CD14-positive monocyte (primary cell): ENCODE data around the gene CHD3. TPM values are rescaled to one million over a fixed set of nuclear protein-coding genes. Genes with fewer than 3 reads are reported as not detected.

Experiments
- DNase-seq, 3 donors: peaks; one replicate each; pipeline ENCODE4 v3.0.0-alpha.2; 2011 to 2022
- H2AFZ ChIP-seq: 2 replicates; pipeline ENCODE4 v1.6.0; 2012; ENCODE audit warnings: mild to moderate bottlenecking, low read depth, low read length, inconsistent platforms; ENCODE audit not compliant: insufficient read depth, poor library complexity, severe bottlenecking
- H3K27ac ChIP-seq, 2 donors: 1 replicate in 1 of 2; 2 replicates in 1 of 2; pipeline ENCODE4 v1.5.1; 2012 to 2013; ENCODE audit warnings: low read length in 2 of 2, control low read depth in 1 of 2, inconsistent platforms in 1 of 2, low read depth in 1 of 2, mild to moderate bottlenecking in 1 of 2
- H3K27me3 ChIP-seq, 2 donors: one replicate each; pipeline versions ENCODE4 v1.6.0 to v1.6.1; 2011 to 2013; ENCODE audit warnings: low read length in 2 of 2; ENCODE audit not compliant: control insufficient read depth in 2 of 2, insufficient read depth in 2 of 2
- H3K36me3 ChIP-seq, 2 donors: replicated peaks in 1 of 2; 1 replicate in 1 of 2; 2 replicates in 1 of 2; pipeline versions ENCODE4 v1.5.1 to v1.6.1; 2012 to 2013; ENCODE audit warnings: low read length in 2 of 2, control low read depth in 1 of 2, inconsistent platforms in 1 of 2, mild to moderate bottlenecking in 1 of 2; ENCODE audit not compliant: insufficient read depth in 2 of 2, control insufficient read depth in 1 of 2
- H3K4me1 ChIP-seq, 2 donors: 1 replicate in 1 of 2; 2 replicates in 1 of 2; pipeline versions ENCODE4 v1.5.1 to v1.6.1; 2012 to 2013; ENCODE audit warnings: low read length in 2 of 2, control low read depth in 1 of 2, inconsistent platforms in 1 of 2, mild to moderate bottlenecking in 1 of 2, moderate library complexity in 1 of 2; ENCODE audit not compliant: insufficient read depth in 2 of 2, control insufficient read depth in 1 of 2
- H3K4me2 ChIP-seq: replicated peaks from 2 replicates; pipeline ENCODE3; 2012; ENCODE audit warnings: low read length, moderate library complexity, mild to moderate bottlenecking; ENCODE audit not compliant: poor library complexity, severe bottlenecking; ENCODE audit errors: extremely low read depth
- H3K4me3 ChIP-seq, 3 experiments: fragments of 200-600 bp in 1 of 3; sonication (generic) in 1 of 3; replicated peaks in 1 of 3; 1 replicate in 2 of 3; 2 replicates in 1 of 3; pipeline ENCODE4 v1.5.1; 2011 to 2013; ENCODE audit warnings: low read length in 3 of 3, mild to moderate bottlenecking in 3 of 3, control low read depth in 2 of 3, low read depth in 2 of 3, inconsistent platforms in 1 of 3, moderate library complexity in 1 of 3
- H3K79me2 ChIP-seq: 2 replicates; pipeline ENCODE4 v1.6.0; 2012; ENCODE audit warnings: mild to moderate bottlenecking, control low read depth, inconsistent platforms, low read length, moderate library complexity; ENCODE audit not compliant: insufficient read depth
- H3K9ac ChIP-seq: 2 replicates; pipeline ENCODE4 v1.6.0; 2017; ENCODE audit warnings: low read length, mild to moderate bottlenecking; ENCODE audit not compliant: insufficient read depth, poor library complexity, severe bottlenecking
- H3K9me3 ChIP-seq, 2 donors: replicated peaks in 1 of 2; 1 replicate in 1 of 2; 2 replicates in 1 of 2; pipeline versions ENCODE4 v1.5.1 to v1.6.1; 2012 to 2013; ENCODE audit warnings: low read length in 2 of 2, control low read depth in 1 of 2; ENCODE audit not compliant: control insufficient read depth in 1 of 2, insufficient read depth in 1 of 2
- H4K20me1 ChIP-seq: 2 replicates; pipeline ENCODE4 v1.6.0; 2012; ENCODE audit warnings: mild to moderate bottlenecking, low read length, control low read depth, moderate library complexity; ENCODE audit not compliant: insufficient read depth
- H3K27ac Mint-ChIP-seq, 7 donors: one replicate each; pipeline ENCODE4 v1.8.0; 2020; ENCODE audit warnings: mild to moderate bottlenecking in 7 of 7, mixed read lengths in 7 of 7, moderate library complexity in 6 of 7, inconsistent platforms in 2 of 7
- H3K27me3 Mint-ChIP-seq, 3 donors: one replicate each; pipeline ENCODE4 v1.8.0; 2021 to 2022; ENCODE audit warnings: low read depth in 3 of 3, mild to moderate bottlenecking in 3 of 3, mixed read lengths in 3 of 3, moderate library complexity in 3 of 3, inconsistent platforms in 1 of 3
- H3K36me3 Mint-ChIP-seq, 2 donors: one replicate each; pipeline ENCODE4 v1.8.0; 2020; ENCODE audit warnings: mixed read lengths in 2 of 2, inconsistent platforms in 1 of 2, mild to moderate bottlenecking in 1 of 2
- H3K4me1 Mint-ChIP-seq: one replicate; pipeline ENCODE4 v1.8.0; 2020; ENCODE audit warnings: mild to moderate bottlenecking, mixed read lengths
- H3K4me3 Mint-ChIP-seq, 2 donors: one replicate each; pipeline ENCODE4 v1.8.0; 2020; ENCODE audit warnings: mild to moderate bottlenecking in 2 of 2, mixed read lengths in 2 of 2, moderate library complexity in 1 of 2
- H3K9me3 Mint-ChIP-seq, 7 donors: one replicate each; pipeline ENCODE4 v1.8.0; 2020 to 2022; ENCODE audit warnings: mixed read lengths in 7 of 7, mild to moderate bottlenecking in 6 of 7, moderate library complexity in 6 of 7, inconsistent platforms in 2 of 7
- CTCF ChIP-seq: fragments of 200-600 bp; IDR thresholded peaks from one replicate; pipeline ENCODE4 v1.8.0; 2022; ENCODE audit warnings: antibody characterized with exemption, mild to moderate bottlenecking
- WGBS: methylation state at CpG from one replicate; pipeline ENCODE4 v1.1.5; 2013; ENCODE audit warnings: missing lambda C conversion rate; ENCODE audit not compliant: insufficient coverage; 5-methylcytosine and 5-hydroxymethylcytosine counted together
- intact Hi-C, 2 donors: fragments of 100-400 bp; cut with micrococcal nuclease; formaldehyde crosslinking; loops; one replicate each; pipeline versions ENCODE4 v1.15.0 to v1.15.1; 2023
- polyA plus RNA-seq, 3 donors: library from polyadenylated mRNA; depleted of rRNA in 1 of 3; unstranded in 2 of 3; stranded (reverse) in 1 of 3; fragments of 300-500 nt in 2 of 3; fragments of >200 nt in 1 of 3; fragmentation: Illumina TruSeq in 2 of 3; gene quantifications; 1 replicate in 2 of 3; 2 replicates in 1 of 3; pipeline ENCODE4 v1.2.3, GENCODE V29; 2012 to 2021

The CHD3 gene
- polyA plus RNA-seq, 3 donors: 0.55 to 67.9 (median 0.91) TPM

GRCh38 chr17:7931709-7932482 lies 43.3 kb downstream of the CHD3 start, which contains the start of the genes CNTROB and TRAPPC1:
TSS of gene CNTROB (plus strand) at chr17:7932206. CDS start at chr17:7933080, 874 bp downstream.
TSS of gene TRAPPC1 (minus strand) at chr17:7931946. CDS start at chr17:7931829, 117 bp downstream.
- Histone ChIP-seq H3K36me3 (peaks cover 15 to 44% of the 10 kb centered on the region in 2 donors), H3K4me2 (peak within 1 kb of the TSS; percentile 84), H4K20me1 (no peaks in the 10 kb centered on the region), H3K4me1 (peaks cover 26 to 37% of the 10 kb centered on the region in 2 donors), H3K27ac (peak within 1 kb of the TSS; percentile 74 to 88), H3K27me3 (no peaks in the 10 kb centered on the region), H2AFZ (peak within 1 kb of the TSS; percentile 87), H3K4me3 (peak within 1 kb of the TSS; percentile 68 to 86 (median 85)), H3K79me2 (peaks cover 53% of the 10 kb centered on the region), H3K9ac (peak within 1 kb of the TSS; percentile 71), H3K9me3 (no peaks in the 10 kb centered on the region)
- Mint-ChIP-seq H3K36me3 (peaks cover 35 to 52% of the 10 kb centered on the region in 2 donors), H3K27ac (peak within 1 kb of the TSS; percentile 95 to 100 (median 99)), H3K27me3 (peaks cover 0 to 4% (median 1%) of the 10 kb centered on the region in 3 donors), H3K4me1 (peaks cover 44% of the 10 kb centered on the region), H3K9me3 (peaks cover 0 to 2% (median 0%) of the 10 kb centered on the region in 7 donors), H3K4me3 (peak within 1 kb of the TSS; percentile 97 to 100)
- DNase-seq: peak; percentile 99 to 100 (median 100)
- TF ChIP-seq CTCF: no peak
- intact Hi-C loops: loop anchor here in 1 of 2 donors (5.0 kb wide), 1 partner anchor 90 kb away; no protein-coding TSS in a partner anchor
- under 1% methylated on average over 52 of the region's 55 CpGs for WGBS

GRCh38 chr17:7932483-7932891 lies 43.9 kb downstream of the CHD3 start:
- Histone ChIP-seq H3K4me1 (peaks cover 26 to 37% of the 10 kb centered on the region in 2 donors), H4K20me1 (no peaks in the 10 kb centered on the region), H3K4me2 (peak overlapping the region; percentile 84), H3K9ac (peak overlapping the region; percentile 71), H3K36me3 (peaks cover 19 to 45% of the 10 kb centered on the region in 2 donors), H3K9me3 (no peaks in the 10 kb centered on the region), H3K27me3 (no peaks in the 10 kb centered on the region), H3K4me3 (peak overlapping the region; percentile 68 to 86 (median 78)), H3K79me2 (peaks cover 53% of the 10 kb centered on the region), H2AFZ (peak overlapping the region; percentile 79), H3K27ac (peak overlapping the region; percentile 74 to 88)
- Mint-ChIP-seq H3K9me3 (peaks cover 0 to 2% (median 0%) of the 10 kb centered on the region in 7 donors), H3K27ac (peak overlapping the region; percentile 95 to 100 (median 99)), H3K27me3 (peaks cover 0 to 4% (median 1%) of the 10 kb centered on the region in 3 donors), H3K4me3 (peak overlapping the region; percentile 97 to 100), H3K36me3 (peaks cover 39 to 53% of the 10 kb centered on the region in 2 donors), H3K4me1 (peaks cover 43% of the 10 kb centered on the region)
- DNase-seq: peak in 2 of 3 donors; percentile 18 to 38
- no peak for TF ChIP-seq CTCF
- intact Hi-C loops: loop anchor here in 1 of 2 donors (5.0 kb wide), 1 partner anchor 90 kb away; no protein-coding TSS in a partner anchor
- 0% methylated on average over 16 of the region's 17 CpGs for WGBS
